ENCODE results near the gene PADI1. TPM values are rescaled to one million over a fixed set of nuclear protein-coding genes. Genes with fewer than 3 reads are reported as not detected.

PADI1 gene
- polyA plus RNA-seq, 1 of the 3 experiments (the other 2 are of a cell fraction) = 0.26 TPM

DNA sequence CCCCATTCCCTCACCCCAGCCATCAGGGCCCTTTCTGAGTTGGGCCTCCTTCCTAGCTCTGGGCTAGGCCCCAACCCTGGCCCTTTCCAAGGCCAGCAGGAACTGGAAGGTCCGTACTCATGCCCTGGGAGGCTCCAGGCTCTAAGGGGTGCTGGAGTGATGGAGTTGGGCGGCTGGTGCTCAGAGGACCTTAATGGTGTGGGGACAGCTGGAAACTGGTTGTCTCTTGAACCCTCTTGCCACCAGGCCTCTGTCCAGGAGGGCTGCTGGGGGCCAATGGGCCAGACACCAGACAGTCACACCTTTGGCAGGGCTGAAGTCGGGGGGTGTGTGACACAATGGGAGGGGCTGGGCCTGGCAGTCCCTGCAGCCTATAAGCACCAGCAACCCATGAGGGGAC is 9.2 kb upstream of the PADI1 start (continued):
- TF ChIP-seq, protein P1, sequence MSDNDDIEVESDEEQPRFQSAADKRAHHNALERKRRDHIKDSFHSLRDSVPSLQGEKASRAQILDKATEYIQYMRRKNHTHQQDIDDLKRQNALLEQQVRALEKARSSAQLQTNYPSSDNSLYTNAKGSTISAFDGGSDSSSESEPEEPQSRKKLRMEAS (IDR thresholded peaks at IDR 0.05; ENCODE audit: low read depth) = no peak
- TF ChIP-seq NFIC (IDR thresholded peaks at IDR 0.05; ENCODE audit: borderline replicate concordance) (no peak), ELF1 (IDR thresholded peaks at IDR 0.05) (no peak), SIN3A (IDR thresholded peaks at IDR 0.05; ENCODE audit: borderline replicate concordance, low read depth, low read length) (no peak), CHD2 (IDR thresholded peaks at IDR 0.05; ENCODE audit: low read length, partially characterized antibody) (no peak)

DNA sequence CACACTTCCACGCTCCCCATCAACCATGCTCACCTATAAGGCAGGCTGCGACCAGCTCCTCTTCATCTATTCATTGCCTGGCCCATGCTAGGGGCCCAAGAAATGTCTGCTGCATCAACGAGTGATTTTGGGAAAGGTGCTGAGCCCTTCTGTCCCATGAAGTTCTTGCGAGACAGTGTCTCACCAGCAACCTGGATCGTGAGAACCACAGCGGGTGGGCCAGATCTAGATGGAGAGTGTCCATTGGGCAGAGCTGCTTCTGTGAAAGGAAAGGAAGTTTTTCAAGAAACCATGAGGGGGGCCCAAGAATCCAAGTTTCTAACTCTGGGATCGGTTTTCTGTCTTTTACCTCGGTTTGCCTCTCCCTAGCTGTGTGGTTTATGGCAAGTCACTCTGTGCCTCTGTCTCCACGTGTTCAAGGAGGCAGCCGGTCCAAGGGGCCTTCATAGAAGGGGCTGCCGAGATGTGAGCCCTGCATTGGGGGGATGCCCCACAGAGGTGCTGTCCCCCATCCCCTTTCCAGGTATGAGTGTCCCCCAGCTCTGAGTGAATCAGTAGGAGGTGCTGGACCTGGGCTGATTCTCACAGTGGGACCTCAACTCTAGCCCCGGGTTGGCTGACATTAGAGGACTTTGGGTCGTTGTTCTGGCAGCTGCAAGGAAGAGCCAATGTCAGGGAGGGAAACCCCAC is 8.3 kb upstream of the PADI1 start:
- 85% methylated on average over 10 of the region's 13 CpGs for WGBS (ENCODE audit: low lambda C conversion rate)
- H4K20me1 ChIP-seq (ENCODE audit: insufficient read depth) = no peaks in the 10 kb centered on the region
- H2AFZ ChIP-seq (ENCODE audit: low read depth) = no peak overlapping the region
- no peaks in the 10 kb centered on the region for H3K79me2 ChIP-seq (ENCODE audit: insufficient read depth)
- DNase-seq = no peak
- TF ChIP-seq EZH2phosphoT487 (IDR thresholded peaks at IDR 0.05; ENCODE audit: borderline replicate concordance, low read depth) (no peak), POLR2AphosphoS5 (IDR thresholded peaks at IDR 0.05; ENCODE audit: low read depth, low read length) (no peak), EP300 (IDR thresholded peaks at IDR 0.05; ENCODE audit: borderline replicate concordance in 1 of 2, low read depth in 1 of 2, low read length in 1 of 2) (no peak), GATA2 (CRISPR knock-in tag; IDR thresholded peaks at IDR 0.05) (no peak), FOXJ3 (CRISPR knock-in tag; IDR thresholded peaks at IDR 0.05) (no peak), RAD21 (IDR thresholded peaks at IDR 0.05; ENCODE audit: low read length) (no peak), NRF1 (IDR thresholded peaks at IDR 0.05; ENCODE audit: low read depth, low read length) (no peak), YY1 (IDR thresholded peaks at IDR 0.05; ENCODE audit: low read depth) (no peak), GABPA (IDR thresholded peaks at IDR 0.05; ENCODE audit: low read depth) (no peak), FOSL2 (IDR thresholded peaks at IDR 0.05; ENCODE audit: borderline replicate concordance, low read depth) (no peak), TCF12 (IDR thresholded peaks at IDR 0.05) (no peak), RCOR1 (IDR thresholded peaks at IDR 0.05; ENCODE audit: low read length) (no peak), MEF2A (IDR thresholded peaks at IDR 0.05; ENCODE audit: borderline replicate concordance, low read depth) (no peak)
- no peaks in the 10 kb centered on the region for H3K27me3 ChIP-seq (ENCODE audit: insufficient read depth)
- H3K27ac ChIP-seq (ENCODE audit: low read depth in 2 of 2, low read length in 1 of 2) = no peak overlapping the region
- no peak overlapping the region for H3K4me2 ChIP-seq
- H3K36me3 ChIP-seq (replicated peaks in 1 of 2; ENCODE audit: control insufficient read depth in 1 of 2, insufficient read depth in 2 of 2, low read length in 1 of 2) = no peaks in the 10 kb centered on the region
- CTCF ChIA-PET = interaction anchor here (1.0 kb wide), 1 partner anchor 10 kb away, joined by 3 read pairs; no protein-coding TSS in a partner anchor
- peaks cover 0 to 14% of the 10 kb centered on the region in 2 experiments; a peak in 2 of 4 replicates for H3K4me1 ChIP-seq (ENCODE audit: control insufficient read depth in 1 of 2, insufficient read depth in 2 of 2, low read depth in 1 of 2, low read length in 1 of 2)
- no peak overlapping the region for H3K4me3 ChIP-seq (ENCODE audit: low read depth in 2 of 2, low read length in 1 of 2)
- no peak overlapping the region for H3K9ac ChIP-seq
- no peaks in the 10 kb centered on the region for H3K9me3 ChIP-seq
- POLR2A ChIA-PET = no interaction called here
- H3F3A ChIP-seq (replicated peaks; ENCODE audit: insufficient read depth) = no peaks in the 10 kb centered on the region
- H3K9me2 ChIP-seq = no peaks in the 10 kb centered on the region

DNA sequence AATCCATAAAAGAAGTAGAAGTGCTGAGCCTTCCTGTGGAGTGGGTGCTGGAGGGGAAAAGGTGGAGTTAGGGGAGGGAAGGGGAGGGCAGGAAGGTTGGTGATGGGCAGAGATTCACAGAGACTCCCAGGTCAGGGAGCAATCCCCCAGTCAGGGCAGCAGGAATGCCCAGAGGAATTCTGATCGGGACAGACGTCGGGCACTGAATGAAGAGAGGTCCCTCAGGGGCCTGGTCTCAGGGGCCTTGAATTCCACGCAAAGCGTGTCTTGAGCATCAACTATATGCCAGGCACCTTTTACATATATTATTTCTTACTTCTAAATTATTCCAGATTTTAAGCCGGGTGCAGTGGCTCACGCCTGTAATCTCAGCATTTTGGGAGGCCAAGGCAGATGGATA is 7.2 kb upstream of the PADI1 start:
- no peak overlapping the region for H3K27ac ChIP-seq (ENCODE audit: low read depth in 2 of 2, low read length in 1 of 2)
- CTCF ChIA-PET = no interaction called here
- H4K20me1 ChIP-seq (ENCODE audit: insufficient read depth) = no peaks in the 10 kb centered on the region
- no peak overlapping the region for H3K4me3 ChIP-seq (ENCODE audit: low read depth in 2 of 2, low read length in 1 of 2)
- H3K9me2 ChIP-seq = no peaks in the 10 kb centered on the region
- 91% methylated on average over 7 of the region's 7 CpGs for WGBS (ENCODE audit: low lambda C conversion rate)
- H3K79me2 ChIP-seq (ENCODE audit: insufficient read depth) = no peaks in the 10 kb centered on the region
- no peaks in the 10 kb centered on the region for H3F3A ChIP-seq (replicated peaks; ENCODE audit: insufficient read depth)
- H2AFZ ChIP-seq (ENCODE audit: low read depth) = no peak overlapping the region
- H3K9me3 ChIP-seq = no peaks in the 10 kb centered on the region
- no peak overlapping the region for H3K9ac ChIP-seq
- no peaks in the 10 kb centered on the region for H3K27me3 ChIP-seq (ENCODE audit: insufficient read depth)
- DNase-seq = no peak
- H3K4me2 ChIP-seq = no peak overlapping the region
- H3K4me1 ChIP-seq (ENCODE audit: control insufficient read depth in 1 of 2, insufficient read depth in 2 of 2, low read depth in 1 of 2, low read length in 1 of 2) = peaks cover 0 to 13% of the 10 kb centered on the region in 2 experiments; a peak in 2 of 4 replicates
- POLR2A ChIA-PET = no interaction called here
- no peaks in the 10 kb centered on the region for H3K36me3 ChIP-seq (replicated peaks in 1 of 2; ENCODE audit: control insufficient read depth in 1 of 2, insufficient read depth in 2 of 2, low read length in 1 of 2)
- no peak for TF ChIP-seq MEF2A (IDR thresholded peaks at IDR 0.05; ENCODE audit: borderline replicate concordance, low read depth)
- TF ChIP-seq, protein P2, sequence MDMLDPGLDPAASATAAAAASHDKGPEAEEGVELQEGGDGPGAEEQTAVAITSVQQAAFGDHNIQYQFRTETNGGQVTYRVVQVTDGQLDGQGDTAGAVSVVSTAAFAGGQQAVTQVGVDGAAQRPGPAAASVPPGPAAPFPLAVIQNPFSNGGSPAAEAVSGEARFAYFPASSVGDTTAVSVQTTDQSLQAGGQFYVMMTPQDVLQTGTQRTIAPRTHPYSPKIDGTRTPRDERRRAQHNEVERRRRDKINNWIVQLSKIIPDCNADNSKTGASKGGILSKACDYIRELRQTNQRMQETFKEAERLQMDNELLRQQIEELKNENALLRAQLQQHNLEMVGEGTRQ (IDR thresholded peaks at IDR 0.05; ENCODE audit: borderline replicate concordance, low read depth, low read length) = no peak
- TF ChIP-seq GATA2 (CRISPR knock-in tag; IDR thresholded peaks at IDR 0.05) = no peak
- TF ChIP-seq CHD2 (IDR thresholded peaks at IDR 0.05; ENCODE audit: low read length, partially characterized antibody) = no peak
- no peak for TF ChIP-seq YY1 (IDR thresholded peaks at IDR 0.05; ENCODE audit: low read depth)
- TF ChIP-seq GABPA (IDR thresholded peaks at IDR 0.05; ENCODE audit: low read depth) = no peak
- no peak for TF ChIP-seq TAF1 (IDR thresholded peaks at IDR 0.05; ENCODE audit: borderline replicate concordance, low read depth, low read length)
- TF ChIP-seq, protein P3, sequence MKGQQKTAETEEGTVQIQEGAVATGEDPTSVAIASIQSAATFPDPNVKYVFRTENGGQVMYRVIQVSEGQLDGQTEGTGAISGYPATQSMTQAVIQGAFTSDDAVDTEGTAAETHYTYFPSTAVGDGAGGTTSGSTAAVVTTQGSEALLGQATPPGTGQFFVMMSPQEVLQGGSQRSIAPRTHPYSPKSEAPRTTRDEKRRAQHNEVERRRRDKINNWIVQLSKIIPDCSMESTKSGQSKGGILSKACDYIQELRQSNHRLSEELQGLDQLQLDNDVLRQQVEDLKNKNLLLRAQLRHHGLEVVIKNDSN (IDR thresholded peaks at IDR 0.05; ENCODE audit: borderline replicate concordance, low read depth) = no peak
- no peak for TF ChIP-seq FOXM1 (IDR thresholded peaks at IDR 0.05; ENCODE audit: low read depth)
- TF ChIP-seq RFX5 (IDR thresholded peaks at IDR 0.05; ENCODE audit: low read length) = no peak
- TF ChIP-seq EP300 (IDR thresholded peaks at IDR 0.05; ENCODE audit: borderline replicate concordance in 1 of 2, low read depth in 1 of 2, low read length in 1 of 2) = no peak
- TF ChIP-seq, protein P4, sequence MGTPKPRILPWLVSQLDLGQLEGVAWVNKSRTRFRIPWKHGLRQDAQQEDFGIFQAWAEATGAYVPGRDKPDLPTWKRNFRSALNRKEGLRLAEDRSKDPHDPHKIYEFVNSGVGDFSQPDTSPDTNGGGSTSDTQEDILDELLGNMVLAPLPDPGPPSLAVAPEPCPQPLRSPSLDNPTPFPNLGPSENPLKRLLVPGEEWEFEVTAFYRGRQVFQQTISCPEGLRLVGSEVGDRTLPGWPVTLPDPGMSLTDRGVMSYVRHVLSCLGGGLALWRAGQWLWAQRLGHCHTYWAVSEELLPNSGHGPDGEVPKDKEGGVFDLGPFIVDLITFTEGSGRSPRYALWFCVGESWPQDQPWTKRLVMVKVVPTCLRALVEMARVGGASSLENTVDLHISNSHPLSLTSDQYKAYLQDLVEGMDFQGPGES (IDR thresholded peaks at IDR 0.05; ENCODE audit: low read depth, low read length) = no peak
- no peak for TF ChIP-seq RAD21 (IDR thresholded peaks at IDR 0.05; ENCODE audit: low read length)
- no peak for TF ChIP-seq JUND (IDR thresholded peaks at IDR 0.05)
- TF ChIP-seq FOSL2 (IDR thresholded peaks at IDR 0.05; ENCODE audit: borderline replicate concordance, low read depth) = no peak

All from SK-N-SH (cell line).